ENCODE results near the gene TAOK2.
A peak's percentile ranks its signal among the peaks of the same experiment; 100 is the strongest.
"Not testable (repeated sequence)": the region's sequence is repeated elsewhere in the genome, so short reads cannot be mapped to it uniquely, and the experiment has no call there.

The TAOK2 gene

GRCh38 chr16:30040221-30040620, 66.6 kb downstream of the TAOK2 start:
- H4K8ac ChIP-seq (ENCODE audit: low read length) = no peak overlapping the region
- H3K79me1 ChIP-seq (replicated peaks; ENCODE audit: low read length, poor library complexity, severe bottlenecking) = no peaks in the 10 kb centered on the region
- H2AFZ ChIP-seq (ENCODE audit: low read depth, low read length) = no peak overlapping the region
- H3K36me3 ChIP-seq (ENCODE audit: control insufficient read depth in 1 of 2, insufficient read depth in 2 of 2, low read depth in 1 of 2, low read length in 2 of 2) = no peaks in the 10 kb centered on the region
- no peak overlapping the region for H3K18ac ChIP-seq (ENCODE audit: low read depth in 1 of 2, low read length in 2 of 2)
- H3K9me3 ChIP-seq (ENCODE audit: control insufficient read depth, low read length) = no peaks in the 10 kb centered on the region
- H3K4me3 ChIP-seq (ENCODE audit: insufficient read depth in 1 of 2, low read depth in 1 of 2, low read length in 2 of 2) = no peak overlapping the region
- H3K4me2 ChIP-seq (ENCODE audit: low read length, poor library complexity, severe bottlenecking) = no peak overlapping the region
- no peak overlapping the region for H2BK12ac ChIP-seq (ENCODE audit: low read length in 2 of 2)
- H3K27ac ChIP-seq (ENCODE audit: low read length, poor library complexity, severe bottlenecking) = no peak overlapping the region
- no peak overlapping the region for H3K23ac ChIP-seq (ENCODE audit: low read length in 2 of 2)
- no peak overlapping the region for H2BK15ac ChIP-seq (ENCODE audit: low read depth, poor library complexity, severe bottlenecking)
- no peak overlapping the region for H3K14ac ChIP-seq (ENCODE audit: low read length in 2 of 2)
- no peak overlapping the region for H4K91ac ChIP-seq (ENCODE audit: low read length)
- H3K4ac ChIP-seq (ENCODE audit: low read depth in 1 of 2, low read length in 2 of 2) = no peak overlapping the region
- H2AK5ac ChIP-seq (ENCODE audit: low read length, severe bottlenecking) = no peak overlapping the region
- 87% methylated on average over 5 of the region's 5 CpGs for whole genome bisulfite sequencing
- no peaks in the 10 kb centered on the region for H3K4me1 ChIP-seq (ENCODE audit: control insufficient read depth, insufficient read depth, low read depth, low read length)
- no peak for DNase-seq
- no peak overlapping the region for H3K9ac ChIP-seq (ENCODE audit: low read length)
- H3K27me3 ChIP-seq (ENCODE audit: control insufficient read depth in 1 of 2, insufficient read depth in 1 of 2, low read length in 2 of 2) = peaks cover 9 to 15% of the 10 kb centered on the region in 2 experiments
- no peak overlapping the region for H2BK5ac ChIP-seq (ENCODE audit: low read depth, low read length, poor library complexity, severe bottlenecking)
- H2BK120ac ChIP-seq (ENCODE audit: low read depth, low read length) = no peak overlapping the region

GRCh38 chr16:30040690-30041089, 67.0 kb downstream of the TAOK2 start:
- not testable (repeated sequence) for H3K18ac ChIP-seq (ENCODE audit: low read depth in 1 of 2, low read length in 2 of 2)

GRCh38 chr16:30041841-30042240, 68.2 kb downstream of the TAOK2 start:
- no peak overlapping the region for H2BK15ac ChIP-seq (ENCODE audit: low read depth, poor library complexity, severe bottlenecking)
- H3K9me3 ChIP-seq (ENCODE audit: control insufficient read depth, low read length) = no peaks in the 10 kb centered on the region
- H3K36me3 ChIP-seq (ENCODE audit: control insufficient read depth in 1 of 2, insufficient read depth in 2 of 2, low read depth in 1 of 2, low read length in 2 of 2) = no peaks in the 10 kb centered on the region
- no peak overlapping the region for H2AK5ac ChIP-seq (ENCODE audit: low read length, severe bottlenecking)
- no peak overlapping the region for H3K27ac ChIP-seq (ENCODE audit: low read length, poor library complexity, severe bottlenecking)
- no peaks in the 10 kb centered on the region for H3K79me1 ChIP-seq (replicated peaks; ENCODE audit: low read length, poor library complexity, severe bottlenecking)
- H2BK120ac ChIP-seq (ENCODE audit: low read depth, low read length) = no peak overlapping the region
- no peak overlapping the region for H3K4ac ChIP-seq (ENCODE audit: low read depth in 1 of 2, low read length in 2 of 2)
- H3K14ac ChIP-seq (ENCODE audit: low read length in 2 of 2) = no peak overlapping the region
- no peak overlapping the region for H4K91ac ChIP-seq (ENCODE audit: low read length)
- H3K23ac ChIP-seq (ENCODE audit: low read length in 2 of 2) = no peak overlapping the region
- DNase-seq = peak; percentile 52
- 88% methylated on average over 1 of the region's 5 CpGs for WGBS
- no peaks in the 10 kb centered on the region for H3K4me1 ChIP-seq (ENCODE audit: control insufficient read depth, insufficient read depth, low read depth, low read length)
- no peak overlapping the region for H2BK12ac ChIP-seq (ENCODE audit: low read length in 2 of 2)
- no peak overlapping the region for H4K8ac ChIP-seq (ENCODE audit: low read length)
- H3K18ac ChIP-seq (ENCODE audit: low read depth in 1 of 2, low read length in 2 of 2) = no peak overlapping the region
- no peak overlapping the region for H2AFZ ChIP-seq (ENCODE audit: low read depth, low read length)
- no peak overlapping the region for H2BK5ac ChIP-seq (ENCODE audit: low read depth, low read length, poor library complexity, severe bottlenecking)
- H3K4me2 ChIP-seq (ENCODE audit: low read length, poor library complexity, severe bottlenecking) = no peak overlapping the region
- peaks cover 5 to 12% of the 10 kb centered on the region in 2 experiments for H3K27me3 ChIP-seq (ENCODE audit: control insufficient read depth in 1 of 2, insufficient read depth in 1 of 2, low read length in 2 of 2)
- no peak overlapping the region for H3K9ac ChIP-seq (ENCODE audit: low read length)
- H3K4me3 ChIP-seq (ENCODE audit: insufficient read depth in 1 of 2, low read depth in 1 of 2, low read length in 2 of 2) = no peak overlapping the region

More at GRCh38 chr16:30040690-30041089, 67.0 kb downstream of the TAOK2 start:
- not testable (repeated sequence) for H3K4me2 ChIP-seq (ENCODE audit: low read length, poor library complexity, severe bottlenecking); H3K14ac ChIP-seq (ENCODE audit: low read length in 2 of 2); H4K91ac ChIP-seq (ENCODE audit: low read length); H3K9me3 ChIP-seq (ENCODE audit: control insufficient read depth, low read length); H2BK12ac ChIP-seq (ENCODE audit: low read length in 2 of 2); H2AK5ac ChIP-seq (ENCODE audit: low read length, severe bottlenecking); H3K4me1 ChIP-seq (ENCODE audit: control insufficient read depth, insufficient read depth, low read depth, low read length); H3K27ac ChIP-seq (ENCODE audit: low read length, poor library complexity, severe bottlenecking); H3K36me3 ChIP-seq (ENCODE audit: control insufficient read depth in 1 of 2, insufficient read depth in 2 of 2, low read depth in 1 of 2, low read length in 2 of 2); H3K23ac ChIP-seq (ENCODE audit: low read length in 2 of 2); H2BK15ac ChIP-seq (ENCODE audit: low read depth, poor library complexity, severe bottlenecking); DNase-seq; H3K9ac ChIP-seq (ENCODE audit: low read length); H2AFZ ChIP-seq (ENCODE audit: low read depth, low read length); H3K4me3 ChIP-seq (ENCODE audit: insufficient read depth in 1 of 2, low read depth in 1 of 2, low read length in 2 of 2); H4K8ac ChIP-seq (ENCODE audit: low read length); H3K79me1 ChIP-seq (replicated peaks; ENCODE audit: low read length, poor library complexity, severe bottlenecking); H2BK120ac ChIP-seq (ENCODE audit: low read depth, low read length); H2BK5ac ChIP-seq (ENCODE audit: low read depth, low read length, poor library complexity, severe bottlenecking); H3K4ac ChIP-seq (ENCODE audit: low read depth in 1 of 2, low read length in 2 of 2)
- peaks cover 9 to 13% of the 10 kb centered on the region in 2 experiments for H3K27me3 ChIP-seq (ENCODE audit: control insufficient read depth in 1 of 2, insufficient read depth in 1 of 2, low read length in 2 of 2)
- 88% methylated on average over 5 of the region's 5 CpGs for WGBS
